A673 (cell line): ENCODE results near the gene PLEKHG2. TPM values are rescaled to one million over a fixed set of nuclear protein-coding genes. Genes with fewer than 3 reads are reported as not detected.

Experiments
- BruUV-seq: library from RNA; stranded (reverse); fragments of 400-500 nt; replicated peaks from 2 replicates; lab custom pipeline; 2021; lab: Mats Ljungman, UMichigan
- CTCF ChIA-PET: fragments of 300-600 bp; sonication (Branson Sonifier 250); formaldehyde crosslinking; loops from one replicate; lab custom pipeline; 2022; ENCODE audit warnings: antibody characterized with exemption; lab: Charles Lee
- POLR2A ChIA-PET: fragments of 300-600 bp; sonication (Branson Sonifier 250); formaldehyde crosslinking; loops from one replicate; lab custom pipeline; 2022; ENCODE audit warnings: antibody characterized with exemption; ENCODE audit not compliant: low non-redundant PET; lab: Charles Lee
- DNase-seq: peaks from one replicate; pipeline ENCODE4 v3.0.0-alpha.2; 2015; ENCODE audit warnings: low spot score
- H3K27ac ChIP-seq: fragments of 200-600 bp; sonication (generic); 2 replicates; pipeline ENCODE4 v1.5.1; 2016; ENCODE audit warnings: mixed run types, low read depth, mild to moderate bottlenecking, mixed read lengths, antibody characterized with exemption, low read length; ENCODE audit not compliant: poor library complexity, severe bottlenecking
- H3K27me3 ChIP-seq: fragments of 200-600 bp; sonication (generic); replicated peaks from 2 replicates; pipeline ENCODE4 v1.6.1; 2017; ENCODE audit warnings: mixed run types, low read depth, mild to moderate bottlenecking, mixed read lengths, antibody characterized with exemption, low read length; ENCODE audit not compliant: insufficient read depth, poor library complexity
- H3K36me3 ChIP-seq: fragments of 200-600 bp; sonication (generic); 2 replicates; pipeline ENCODE4 v1.6.1; 2016; ENCODE audit warnings: mixed run types, mild to moderate bottlenecking, mixed read lengths, antibody characterized with exemption, low read length; ENCODE audit not compliant: insufficient read depth, poor library complexity, severe bottlenecking
- H3K4me1 ChIP-seq: fragments of 200-600 bp; sonication (generic); 2 replicates; pipeline ENCODE4 v1.6.1; 2017; ENCODE audit warnings: mixed run types, mild to moderate bottlenecking, mixed read lengths, antibody characterized with exemption, low read length; ENCODE audit not compliant: insufficient read depth, poor library complexity, severe bottlenecking
- H3K4me3 ChIP-seq: fragments of 200-600 bp; sonication (generic); 2 replicates; pipeline ENCODE4 v1.5.1; 2016; ENCODE audit warnings: low read depth, mixed run types, mild to moderate bottlenecking, mixed read lengths, low read length; ENCODE audit not compliant: poor library complexity, severe bottlenecking
- H3K9me3 ChIP-seq: fragments of 200-600 bp; sonication (generic); 2 replicates; pipeline ENCODE4 v1.6.1; 2016; ENCODE audit warnings: mixed run types, low read depth, mild to moderate bottlenecking, mixed read lengths, antibody characterized with exemption, low read length; ENCODE audit not compliant: poor library complexity, severe bottlenecking
- EZH2 ChIP-seq: fragments of 200-600 bp; sonication (generic); IDR thresholded peaks from 2 replicates; pipeline ENCODE4 v1.6.1; 2017; ENCODE audit warnings: borderline replicate concordance, low read depth, mild to moderate bottlenecking, mixed read lengths, antibody characterized with exemption, low read length; ENCODE audit not compliant: poor library complexity, severe bottlenecking
- intact Hi-C: fragments of 100-400 bp; cut with micrococcal nuclease; formaldehyde crosslinking; loops from one replicate; pipeline ENCODE4 v1.10.0; 2022; ENCODE audit not compliant: unreplicated experiment
- total RNA-seq: library from RNA; stranded (reverse); gene quantifications from 2 replicates; pipeline ENCODE4 v1.2.3, GENCODE V29; 2021
- TF ChIP-seq, protein P1 (sequence below): fragments of 300-800, 200-600 bp; sonication (generic); conservative IDR thresholded peaks from 2 replicates; pipeline ENCODE4 v1.5.1; 2017; ENCODE audit warnings: low read depth, mild to moderate bottlenecking, antibody characterized with exemption, low read length, moderate library complexity, mixed read lengths

PLEKHG2 gene
- total RNA-seq, 1 experiment from 2014 or later = 99.4 TPM

DNA sequence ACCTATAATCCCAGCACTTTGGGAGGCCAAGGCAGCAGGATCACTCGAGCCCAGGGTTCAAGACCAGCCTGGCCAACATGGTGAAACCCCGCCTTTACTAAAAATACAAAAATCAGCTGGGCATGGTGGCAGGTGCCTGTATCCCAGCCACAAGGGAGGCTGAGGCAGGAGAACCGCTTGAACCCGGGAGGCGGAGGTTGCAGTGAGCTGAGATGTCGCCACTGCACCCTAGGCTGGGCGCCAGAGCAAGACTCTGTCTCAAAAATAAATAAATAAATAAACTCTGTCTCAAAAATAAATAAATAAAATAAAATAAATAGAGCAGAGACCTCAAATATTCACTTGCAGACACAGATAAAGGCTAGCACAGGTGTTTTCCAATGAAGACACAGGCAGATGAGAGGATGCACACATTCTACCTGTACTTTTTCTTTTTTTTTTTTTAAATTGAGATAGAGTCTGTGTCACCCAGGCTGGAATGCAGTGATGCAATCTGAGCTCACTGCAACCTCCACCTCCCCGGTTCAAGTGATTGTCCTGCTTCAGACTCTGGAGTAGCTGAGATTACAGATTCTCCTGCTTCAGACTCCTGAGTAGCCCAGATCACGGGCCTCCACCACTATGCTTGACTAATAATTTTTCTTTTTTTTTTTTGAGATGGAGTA, 25.9 kb downstream of the PLEKHG2 start:
- no peak overlapping the region for H3K4me3 ChIP-seq
- H3K9me3 ChIP-seq = no peaks in the 10 kb centered on the region
- ChIA-PET CTCF (no interaction called here), POLR2A (interaction anchor here (0.7 kb wide), 1 partner anchor 85 kb away, joined by 5 read pairs; no protein-coding TSS in a partner anchor)
- no TSS peak for BruUV-seq
- H3K36me3 ChIP-seq = peaks cover 15% of the 10 kb centered on the region
- H3K27ac ChIP-seq = no peak overlapping the region
- no peaks in the 10 kb centered on the region for H3K27me3 ChIP-seq
- DNase-seq = no peak
- no peak for TF ChIP-seq EZH2
- TF ChIP-seq, protein P1, sequence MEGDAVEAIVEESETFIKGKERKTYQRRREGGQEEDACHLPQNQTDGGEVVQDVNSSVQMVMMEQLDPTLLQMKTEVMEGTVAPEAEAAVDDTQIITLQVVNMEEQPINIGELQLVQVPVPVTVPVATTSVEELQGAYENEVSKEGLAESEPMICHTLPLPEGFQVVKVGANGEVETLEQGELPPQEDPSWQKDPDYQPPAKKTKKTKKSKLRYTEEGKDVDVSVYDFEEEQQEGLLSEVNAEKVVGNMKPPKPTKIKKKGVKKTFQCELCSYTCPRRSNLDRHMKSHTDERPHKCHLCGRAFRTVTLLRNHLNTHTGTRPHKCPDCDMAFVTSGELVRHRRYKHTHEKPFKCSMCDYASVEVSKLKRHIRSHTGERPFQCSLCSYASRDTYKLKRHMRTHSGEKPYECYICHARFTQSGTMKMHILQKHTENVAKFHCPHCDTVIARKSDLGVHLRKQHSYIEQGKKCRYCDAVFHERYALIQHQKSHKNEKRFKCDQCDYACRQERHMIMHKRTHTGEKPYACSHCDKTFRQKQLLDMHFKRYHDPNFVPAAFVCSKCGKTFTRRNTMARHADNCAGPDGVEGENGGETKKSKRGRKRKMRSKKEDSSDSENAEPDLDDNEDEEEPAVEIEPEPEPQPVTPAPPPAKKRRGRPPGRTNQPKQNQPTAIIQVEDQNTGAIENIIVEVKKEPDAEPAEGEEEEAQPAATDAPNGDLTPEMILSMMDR = no peak
- H3K4me1 ChIP-seq = peaks cover 12% of the 10 kb centered on the region
- intact Hi-C loops = no loop called here

DNA sequence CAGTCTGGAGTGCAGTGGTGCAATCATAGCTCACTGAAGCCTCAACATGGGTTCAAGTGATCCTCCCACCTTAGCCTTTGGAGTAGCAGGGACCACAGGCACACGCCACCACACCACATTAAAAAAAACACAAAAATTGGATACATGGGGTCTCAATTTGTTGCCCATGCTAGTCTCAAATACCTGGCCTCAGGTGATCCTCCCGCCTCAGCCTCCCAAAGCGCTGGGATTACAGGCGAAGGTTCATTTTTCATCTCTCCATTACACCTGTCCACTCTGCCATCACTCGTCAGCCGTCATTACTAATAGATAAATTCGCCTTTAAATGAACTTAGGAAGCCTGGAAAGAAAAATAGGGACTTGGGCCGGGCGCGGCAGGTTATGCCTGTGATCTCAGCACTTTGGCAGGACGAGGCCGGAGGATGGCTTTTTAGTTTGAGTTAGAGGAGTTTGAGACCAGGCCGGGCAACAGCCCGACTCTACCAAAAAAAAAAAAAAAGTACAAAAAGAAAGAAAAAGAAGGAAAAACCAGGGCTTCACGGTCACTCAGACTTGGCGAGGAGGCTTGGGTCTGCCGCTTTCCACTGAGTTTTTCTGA, 32.2 kb downstream of the PLEKHG2 start:
- no peaks in the 10 kb centered on the region for H3K9me3 ChIP-seq
- DNase-seq = no peak
- TSS peak; percentile 95 for BruUV-seq
- intact Hi-C loops = no loop called here
- CTCF ChIA-PET = interaction anchor here (1.1 kb wide), 1 partner anchor 55 kb away, joined by 4 read pairs; no protein-coding TSS in a partner anchor
- peaks cover 4% of the 10 kb centered on the region for H3K36me3 ChIP-seq
- H3K27me3 ChIP-seq = no peaks in the 10 kb centered on the region
- POLR2A ChIA-PET = interaction anchor here (1.0 kb wide), 1 partner anchor 9 kb away, joined by 9 read pairs; the partner anchor contains the start of gene RPS16
- H3K4me3 ChIP-seq = peak overlapping the region; percentile 98
- peak overlapping the region; percentile 88 for H3K27ac ChIP-seq
- TF ChIP-seq, protein P1 = no peak
- TF ChIP-seq EZH2 = no peak
- peaks cover 10% of the 10 kb centered on the region for H3K4me1 ChIP-seq

DNA sequence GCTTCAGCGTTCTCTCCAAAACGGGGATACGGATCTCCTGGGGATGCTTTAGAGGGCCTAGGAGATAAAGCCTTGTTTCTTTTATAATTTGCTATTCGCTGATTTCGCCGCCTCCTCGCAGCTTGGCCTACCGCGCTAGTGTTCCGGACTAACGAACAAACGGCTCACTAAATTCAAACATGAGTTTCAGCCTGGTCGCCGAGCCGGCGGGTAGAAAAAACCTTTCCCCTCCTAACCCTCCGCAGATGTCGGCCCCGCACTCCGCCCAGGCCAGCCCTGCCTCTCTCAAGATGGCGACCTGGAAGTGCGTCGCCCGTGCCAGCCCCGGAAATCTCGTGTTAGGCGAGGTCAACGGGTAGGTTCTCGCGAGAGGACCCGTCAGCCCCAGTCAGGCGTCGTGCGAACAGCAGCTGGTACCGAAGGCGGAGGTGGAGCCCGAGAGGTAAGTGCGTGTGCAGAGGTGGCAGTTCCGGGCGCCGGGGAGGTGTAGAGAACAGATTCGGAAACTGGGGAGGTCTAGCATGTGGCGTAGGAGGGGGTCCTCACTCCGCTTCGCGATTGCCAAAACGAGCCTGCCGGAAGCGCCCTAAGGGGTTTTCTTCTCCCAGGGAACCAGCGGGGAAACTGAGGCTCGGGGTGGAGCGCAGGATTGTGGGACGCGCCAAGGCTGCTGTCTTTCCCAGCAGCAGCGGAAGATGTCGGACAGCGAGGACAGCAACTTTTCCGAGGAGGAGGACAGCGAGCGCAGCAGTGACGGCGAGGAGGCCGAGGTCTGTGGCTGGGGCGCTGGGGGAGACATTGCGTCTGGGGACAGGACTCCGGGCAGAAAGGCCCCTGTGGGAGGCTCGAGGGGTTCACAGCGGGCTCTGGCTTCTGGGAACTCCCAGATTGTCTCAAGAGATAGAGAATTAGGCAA, 33.0 kb downstream of the PLEKHG2 start, which contains the start of gene SUPT5H:
Gene SUPT5H, plus strand, starts transcription at position 387 of the 916 bp plus-strand sequence. Its CDS starts 309 bp downstream, at position 696.
- TSS peak; percentile 76 for BruUV-seq
- TF ChIP-seq, protein P1 = no peak
- no peak for TF ChIP-seq EZH2
- CTCF ChIA-PET = interaction anchor here (1.1 kb wide), 1 partner anchor 54 kb away, joined by 4 read pairs; no protein-coding TSS in a partner anchor
- Histone ChIP-seq H3K27ac (peak within 1 kb of the TSS; percentile 88), H3K9me3 (no peaks in the 10 kb centered on the region), H3K27me3 (no peaks in the 10 kb centered on the region), H3K4me1 (peaks cover 10% of the 10 kb centered on the region), H3K4me3 (peak within 1 kb of the TSS; percentile 98), H3K36me3 (peaks cover 4% of the 10 kb centered on the region)
- POLR2A ChIA-PET = interaction anchor here (0.6 to 1.0 kb wide), 2 partner anchors 10 to 392 kb away, joined by 3 to 9 read pairs; partner anchors contain the start of gene RPS16
- peak; percentile 98 for DNase-seq
- intact Hi-C loops = no loop called here
